K562 (cell line): ENCODE data around the gene PTGES3. TPM values are rescaled to one million over a fixed set of nuclear protein-coding genes. Genes with fewer than 3 reads are reported as not detected.

Source experiments
- AFF1 ChIP-seq, 2 experiments: fragments of 450-650 bp; IDR thresholded peaks; 2 replicates each; pipeline ENCODE4 v1.6.1; 2018; ENCODE audit warnings: mild to moderate bottlenecking in 2 of 2, low read depth in 1 of 2; ENCODE audit not compliant: partially characterized antibody in 2 of 2
- ARID1B ChIP-seq: fragments of 450-650 bp; IDR thresholded peaks from 2 replicates; pipeline ENCODE4 v1.6.1; 2016; ENCODE audit warnings: antibody characterized with exemption, mild to moderate bottlenecking, inconsistent platforms
- GTF3C2 ChIP-seq: IDR thresholded peaks from 3 replicates; pipeline ENCODE4 v1.6.1; 2011; ENCODE audit warnings: borderline replicate concordance, mild to moderate bottlenecking, moderate library complexity; ENCODE audit not compliant: insufficient read length; ENCODE audit errors: extremely low read depth
- HMGN3 ChIP-seq: IDR thresholded peaks from 2 replicates; pipeline ENCODE4 v1.6.1; 2011; ENCODE audit warnings: borderline replicate concordance, low read depth, mild to moderate bottlenecking, mixed read lengths, low read length; ENCODE audit not compliant: insufficient read length; ENCODE audit errors: extremely low read depth
- LARP7 ChIP-seq: fragments of 450-650 bp; IDR thresholded peaks from 2 replicates; pipeline ENCODE4 v1.6.1; 2016
- MAFF ChIP-seq: IDR thresholded peaks from 2 replicates; pipeline ENCODE4 v1.6.1; 2012; ENCODE audit warnings: low read length, improper control_type of control experiment
- NFIC ChIP-seq: fragments of 450-650 bp; IDR thresholded peaks from 2 replicates; pipeline ENCODE4 v1.6.1; 2017; ENCODE audit warnings: mild to moderate bottlenecking, inconsistent platforms
- RNF219 ChIP-seq: fragments of 250-450 bp; sonication (Bioruptor Pico); IDR thresholded peaks from 2 replicates; pipeline ENCODE4 v1.5.0; 2022; ENCODE audit warnings: mild to moderate bottlenecking
- THRAP3 ChIP-seq: fragments of 450-650 bp; IDR thresholded peaks from 2 replicates; pipeline ENCODE4 v1.6.1; 2016; ENCODE audit warnings: mild to moderate bottlenecking, inconsistent platforms, borderline replicate concordance
- ZBTB33 ChIP-seq: sonication (generic); formaldehyde crosslinking; IDR thresholded peaks from 2 replicates; pipeline ENCODE4 v1.8.1; 2023; ENCODE audit warnings: mild to moderate bottlenecking, missing genetic modification reagents
- ZNF146 ChIP-seq: IDR thresholded peaks from one replicate; pipeline ENCODE4 v1.6.1; 2018; ENCODE audit warnings: missing compliant biosample characterization; ENCODE audit not compliant: unreplicated experiment
- ZNF239 ChIP-seq: fragments of 250-450 bp; sonication (Bioruptor Pico); IDR thresholded peaks from 2 replicates; pipeline ENCODE4 v1.4.0; 2020; ENCODE audit warnings: mild to moderate bottlenecking
- ZNF398 ChIP-seq: fragments of 250-450 bp; sonication (Bioruptor Pico); IDR thresholded peaks from 2 replicates; pipeline ENCODE4 v1.8.0; 2021; ENCODE audit warnings: moderate library complexity, mild to moderate bottlenecking, inconsistent platforms
- polyA plus RNA-seq, 8 experiments: library from polyadenylated mRNA; depleted of rRNA in 4 of 8; stranded (reverse) in 5 of 8; unstranded in 3 of 8; fragments of >200 nt; fragmentation: Nextera tagmentation in 2 of 8; fragmentation: Illumina TruSeq in 1 of 8; extraction: Ambion mirVana in 2 of 8; extraction: Trizol in 1 of 8; gene quantifications; 2 replicates each; pipeline versions ENCODE4 v1.2.1 to v1.2.3, GENCODE V29; 2011 to 2014; ENCODE audit warnings: inconsistent platforms in 1 of 8, missing spikeins in 1 of 8
- total RNA-seq, 7 experiments: library from RNA; depleted of rRNA in 6 of 7; stranded (reverse); fragments of >200 nt in 6 of 7; fragmentation: Illumina TruSeq in 2 of 7; extraction: Trizol in 2 of 7; gene quantifications; 2 replicates each; pipeline versions ENCODE4 v1.2.1 to v1.2.3, GENCODE V29; 2011 to 2021; ENCODE audit warnings: low replicate concordance in 1 of 7

Gene PTGES3
- total and polyA plus RNA-seq, 9 of the 15 experiments (the other 6 are each of a cell fraction or from before 2014, with no cell fraction given): 163 to 501 (median 213) TPM

- TF ChIP-seq GTF3C2 (no peak), RNF219 (CRISPR knock-in tag) (no peak), MAFF (no peak), THRAP3 (peak; percentile 91; the same call in 1 of the 2 replicates), ZNF398 (CRISPR knock-in tag) (no peak), ARID1B (no peak), HMGN3 (no peak), NFIC (peak; percentile 64), ZNF146 (CRISPR knock-in tag) (no peak), ZBTB33 (CRISPR knock-in tag) (peak; percentile 67), LARP7 (peak; percentile 48; the same call in 1 of the 2 replicates), ZNF239 (CRISPR knock-in tag) (no peak), AFF1 (IDR thresholded peaks at IDR 0.05; ENCODE audit: low read depth in 1 of 2, partially characterized antibody in 2 of 2) (peak; percentile 19 to 93)
These were observed 37.1 kb upstream of the PTGES3 start, which contains the start of gene NACA (continued) for GRCh38 chr12:56724972-56725722.
